Loucy (cell line): ENCODE measurements around the gene ZSCAN2.

ENCODE experiments used
- H2AFZ ChIP-seq: fragments of 200-600 bp; sonication (generic); 2 replicates; pipeline ENCODE4 v1.6.0; 2016; ENCODE audit warnings: antibody characterized with exemption, mild to moderate bottlenecking, low read length, moderate library complexity
- H3F3A ChIP-seq: fragments of 200-600 bp; 2 replicates; pipeline ENCODE4 v1.6.0; 2016; ENCODE audit warnings: antibody characterized with exemption, low read depth, mild to moderate bottlenecking
- H3K27me3 ChIP-seq: fragments of 200-600 bp; sonication (generic); 2 replicates; pipeline ENCODE4 v1.6.1; 2014; ENCODE audit warnings: low read length, mild to moderate bottlenecking; ENCODE audit not compliant: insufficient read depth, poor library complexity, severe bottlenecking
- H3K36me3 ChIP-seq: fragments of 200-600 bp; sonication (generic); 2 replicates; pipeline ENCODE4 v1.6.1; 2016; ENCODE audit warnings: low read length; ENCODE audit not compliant: insufficient read depth
- H3K4me1 ChIP-seq: fragments of 200-600 bp; sonication (generic); 2 replicates; pipeline ENCODE4 v1.5.1; 2014; ENCODE audit warnings: low read length, mild to moderate bottlenecking; ENCODE audit not compliant: insufficient read depth, poor library complexity, severe bottlenecking
- H3K4me2 ChIP-seq: fragments of 200-600 bp; sonication (generic); 2 replicates; pipeline ENCODE4 v1.6.0; 2014; ENCODE audit warnings: antibody characterized with exemption, low read length, low read depth, mild to moderate bottlenecking; ENCODE audit not compliant: poor library complexity, severe bottlenecking
- H3K4me3 ChIP-seq: fragments of 200-600 bp; sonication (generic); 2 replicates; pipeline ENCODE4 v1.5.1; 2014; ENCODE audit warnings: low read length, mild to moderate bottlenecking, mixed read lengths; ENCODE audit not compliant: poor library complexity, severe bottlenecking
- H3K79me2 ChIP-seq: fragments of 200-600 bp; sonication (generic); 2 replicates; pipeline ENCODE4 v1.6.1; 2014; ENCODE audit warnings: low read length; ENCODE audit not compliant: insufficient read depth
- H3K9ac ChIP-seq: fragments of 200-600 bp; sonication (generic); 2 replicates; pipeline ENCODE4 v1.6.0; 2014; ENCODE audit warnings: mild to moderate bottlenecking, low read depth, low read length, moderate library complexity; ENCODE audit not compliant: poor library complexity, severe bottlenecking
- H3K9me2 ChIP-seq: fragments of 200-600 bp; sonication (generic); replicated peaks from 2 replicates; pipeline ENCODE4 v1.6.1; 2016; ENCODE audit warnings: low read depth, low read length, mixed read lengths
- H3K9me3 ChIP-seq: fragments of 200-600 bp; sonication (generic); 2 replicates; pipeline ENCODE4 v1.6.1; 2014; ENCODE audit warnings: mild to moderate bottlenecking, antibody characterized with exemption, low read length, low read depth; ENCODE audit not compliant: insufficient read depth
- H4K20me1 ChIP-seq: fragments of 200-600 bp; sonication (generic); 2 replicates; pipeline ENCODE4 v1.6.0; 2014; ENCODE audit warnings: antibody characterized with exemption, low read length, mild to moderate bottlenecking; ENCODE audit not compliant: insufficient read depth, poor library complexity, severe bottlenecking
- CTCF ChIP-seq: fragments of 200-600 bp; sonication (generic); conservative IDR thresholded peaks from 2 replicates; pipeline ENCODE4 v1.5.1; 2014; ENCODE audit warnings: mild to moderate bottlenecking, antibody characterized with exemption, low read length
- EZH2phosphoT487 ChIP-seq: fragments of 200-600 bp; IDR thresholded peaks from 2 replicates; pipeline ENCODE4 v1.6.1; 2018; ENCODE audit warnings: antibody characterized with exemption, mild to moderate bottlenecking, moderate library complexity, borderline replicate concordance

Gene ZSCAN2

GRCh38 chr15:84666373-84666772 is 65.6 kb downstream of the ZSCAN2 start:
- H3F3A ChIP-seq: no peaks in the 10 kb centered on the region

GRCh38 chr15:84668221-84668982 is 67.6 kb downstream of the ZSCAN2 start:
- Histone ChIP-seq H2AFZ (no peak overlapping the region), H3F3A (no peaks in the 10 kb centered on the region), H3K4me3 (no peak overlapping the region), H3K9me3 (no peaks in the 10 kb centered on the region), H3K4me1 (no peaks in the 10 kb centered on the region), H4K20me1 (no peaks in the 10 kb centered on the region), H3K36me3 (peaks cover 44% of the 10 kb centered on the region; the same call in 1 of the 2 replicates), H3K4me2 (no peak overlapping the region), H3K9me2 (no peaks in the 10 kb centered on the region), H3K9ac (no peak overlapping the region), H3K27me3 (no peaks in the 10 kb centered on the region), H3K79me2 (no peaks in the 10 kb centered on the region)
- no peak for TF ChIP-seq CTCF
- TF ChIP-seq EZH2phosphoT487: no peak

More at GRCh38 chr15:84666373-84666772, 65.6 kb downstream of the ZSCAN2 start:
- H2AFZ ChIP-seq: no peak overlapping the region
- H3K9me3 ChIP-seq: no peaks in the 10 kb centered on the region
- H3K9ac ChIP-seq: no peak overlapping the region
- peaks cover 44% of the 10 kb centered on the region; the same call in 1 of the 2 replicates for H3K36me3 ChIP-seq
- H3K4me1 ChIP-seq: no peaks in the 10 kb centered on the region
- H3K9me2 ChIP-seq: no peaks in the 10 kb centered on the region
- TF ChIP-seq EZH2phosphoT487 (no peak), CTCF (no peak)
- H3K27me3 ChIP-seq: no peaks in the 10 kb centered on the region
- H3K79me2 ChIP-seq: no peaks in the 10 kb centered on the region
- H3K4me2 ChIP-seq: no peak overlapping the region
- no peak overlapping the region for H3K4me3 ChIP-seq
- no peaks in the 10 kb centered on the region for H4K20me1 ChIP-seq

GRCh38 chr15:84669726-84670125 is 68.9 kb downstream of the ZSCAN2 start:
- no peaks in the 10 kb centered on the region for H4K20me1 ChIP-seq
- H3K27me3 ChIP-seq: no peaks in the 10 kb centered on the region
- TF ChIP-seq EZH2phosphoT487: no peak
- TF ChIP-seq CTCF: no peak
- H3K36me3 ChIP-seq: peaks cover 50% of the 10 kb centered on the region; the same call in 1 of the 2 replicates
- H3K4me3 ChIP-seq: no peak overlapping the region
- H3K9me3 ChIP-seq: no peaks in the 10 kb centered on the region
- H3K79me2 ChIP-seq: no peaks in the 10 kb centered on the region
- no peak overlapping the region for H3K9ac ChIP-seq
- H3F3A ChIP-seq: no peaks in the 10 kb centered on the region
- no peaks in the 10 kb centered on the region for H3K4me1 ChIP-seq
- no peaks in the 10 kb centered on the region for H3K9me2 ChIP-seq
- no peak overlapping the region for H3K4me2 ChIP-seq
- no peak overlapping the region for H2AFZ ChIP-seq
